Muscle of arm (tissue), 12 donors: ENCODE results near the gene ZBTB24. TPM values are rescaled to one million over a fixed set of nuclear protein-coding genes. Genes with fewer than 3 reads are reported as not detected.
"Not testable (repeated sequence)": the region's sequence is repeated elsewhere in the genome, so short reads cannot be mapped to it uniquely, and the experiment has no call there.

Experiments
- DNase-seq: peaks from one replicate; pipeline ENCODE4 v3.0.0-alpha.2; 2013
- polyA plus RNA-seq, 12 donors: library from polyadenylated mRNA; unstranded; fragments of 120-200 nt; gene quantifications; one replicate each; pipeline ENCODE4 v1.2.1, GENCODE V29; 2013; ENCODE audit not compliant: insufficient read length in 12 of 12

Gene ZBTB24
- polyA plus RNA-seq, 12 donors, result 4.9 to 8.9 (median 5.8) TPM; not detected in 1

GRCh38 chr6:109472132-109472995 is 10.7 kb downstream of the ZBTB24 start:
- DNase-seq, result no peak

GRCh38 chr6:109471105-109471810 is 11.8 kb downstream of the ZBTB24 start:
- DNase-seq, result no peak

GRCh38 chr6:109469591-109470189 is 13.3 kb downstream of the ZBTB24 start:
- no peak for DNase-seq

- no peak for DNase-seq
Measured at GRCh38 chr6:109467696-109468095, 15.3 kb downstream of the ZBTB24 start.

- no peak for DNase-seq
Measured at GRCh38 chr6:109466212-109466923, 16.7 kb downstream of the ZBTB24 start.

- no peak for DNase-seq
Measured at GRCh38 chr6:109465772-109466171, 17.2 kb downstream of the ZBTB24 start.

GRCh38 chr6:109461733-109462526 is 21.1 kb downstream of the ZBTB24 start:
- no peak for DNase-seq

- DNase-seq, result not testable (repeated sequence)
Measured at GRCh38 chr6:109461205-109461604, 21.8 kb downstream of the ZBTB24 start.

GRCh38 chr6:109460161-109460829 is 22.7 kb downstream of the ZBTB24 start:
- DNase-seq, result no peak

- DNase-seq, result no peak
Measured at GRCh38 chr6:109458774-109459531, 24.1 kb downstream of the ZBTB24 start.

GRCh38 chr6:109457562-109457996 is 25.4 kb downstream of the ZBTB24 start:
- DNase-seq, result no peak

- DNase-seq, result peak; percentile 57
Measured at GRCh38 chr6:109456710-109457561, 26.1 kb downstream of the ZBTB24 start.

- no peak for DNase-seq
Measured at GRCh38 chr6:109456111-109456583, 26.9 kb downstream of the ZBTB24 start.

- DNase-seq, result peak; percentile 58
Measured at GRCh38 chr6:109455437-109456110, 27.4 kb downstream of the ZBTB24 start, which contains the start of gene MICAL1. MICAL1 (minus strand) TSS chr6:109455772; CDS start chr6:109454196, 1,576 bp downstream.

- DNase-seq, result peak; percentile 43
Measured at GRCh38 chr6:109454496-109455436, 28.3 kb downstream of the ZBTB24 start.
